PC-3 (cell line): ENCODE measurements around the gene MAJIN. TPM values are rescaled to one million over a fixed set of nuclear protein-coding genes. Genes with fewer than 3 reads are reported as not detected.
A peak's percentile ranks its signal among the peaks of the same experiment; 100 is the strongest.

Experiments used
- ATAC-seq: fragments of 200-7000 bp; cut with Tn5 transposase; 2 replicates; pipeline ENCODE4 v1.9.1; 2020; ENCODE audit warnings: mild to moderate bottlenecking, moderate library complexity
- BruUV-seq: library from RNA; stranded (reverse); fragments of 400-500 nt; replicated peaks from 2 replicates; lab custom pipeline; 2021; lab: Mats Ljungman, UMichigan
- CTCF ChIA-PET: fragments of 300-600 bp; sonication (Branson Sonifier 250); formaldehyde crosslinking; loops from one replicate; lab custom pipeline; 2022; ENCODE audit warnings: antibody characterized with exemption; lab: Charles Lee
- POLR2A ChIA-PET: fragments of 300-600 bp; sonication (Branson Sonifier 250); formaldehyde crosslinking; loops from one replicate; lab custom pipeline; 2022; ENCODE audit warnings: antibody characterized with exemption; ENCODE audit not compliant: unreplicated experiment; lab: Charles Lee
- DNase-seq: peaks from one replicate; pipeline ENCODE4 v3.0.0-alpha.2; 2015
- H2AFZ ChIP-seq: fragments of 300-600 bp; sonication (generic); 2 replicates; pipeline ENCODE4 v1.6.0; 2016; ENCODE audit warnings: antibody characterized with exemption, low read length
- H3F3A ChIP-seq: fragments of 300-600 bp; sonication (generic); one replicate; pipeline ENCODE4 v1.6.0; 2017; ENCODE audit warnings: antibody characterized with exemption, low read length, control low read depth, mild to moderate bottlenecking; ENCODE audit not compliant: unreplicated experiment
- H3K27ac ChIP-seq: fragments of 300-600 bp; sonication (generic); 2 replicates; pipeline ENCODE4 v1.5.1; 2016; ENCODE audit warnings: mild to moderate bottlenecking, low read length
- H3K27me3 ChIP-seq: fragments of 300-600 bp; sonication (generic); 2 replicates; pipeline ENCODE4 v1.6.1; 2016; ENCODE audit warnings: low read length, mixed read lengths
- H3K36me3 ChIP-seq: fragments of 300-600 bp; sonication (generic); 2 replicates; pipeline ENCODE4 v1.6.1; 2016; ENCODE audit warnings: low read depth, mixed run types, low read length, mixed read lengths
- H3K4me1 ChIP-seq: fragments of 300-600 bp; sonication (generic); 2 replicates; pipeline ENCODE4 v1.5.1; 2016; ENCODE audit warnings: low read length; ENCODE audit not compliant: insufficient read depth
- H3K4me2 ChIP-seq: fragments of 300-600 bp; sonication (generic); 2 replicates; pipeline ENCODE4 v1.6.0; 2016; ENCODE audit warnings: low read length
- H3K4me3 ChIP-seq: fragments of 300-600 bp; sonication (generic); 2 replicates; pipeline ENCODE4 v1.5.1; 2016; ENCODE audit warnings: mild to moderate bottlenecking, low read length, mixed read lengths
- H3K79me2 ChIP-seq: fragments of 300-600 bp; sonication (generic); 2 replicates; pipeline ENCODE4 v1.6.1; 2017; ENCODE audit warnings: low read length, mixed read lengths
- H3K9ac ChIP-seq: fragments of 300-600 bp; sonication (generic); 2 replicates; pipeline ENCODE4 v1.6.0; 2016; ENCODE audit warnings: mild to moderate bottlenecking, low read length
- H3K9me2 ChIP-seq: fragments of 300-600 bp; sonication (generic); replicated peaks from 2 replicates; pipeline ENCODE4 v1.6.1; 2016; ENCODE audit warnings: mixed run types, low read length, mixed read lengths
- H3K9me3 ChIP-seq: fragments of 300-600 bp; sonication (generic); 2 replicates; pipeline ENCODE4 v1.6.1; 2016; ENCODE audit warnings: low read length, mixed read lengths
- H4K20me1 ChIP-seq: fragments of 300-600 bp; sonication (generic); 2 replicates; pipeline ENCODE4 v1.6.1; 2016; ENCODE audit warnings: low read length, mixed read lengths
- EZH2 ChIP-seq: fragments of 300-600 bp; sonication (generic); IDR thresholded peaks from one replicate; pipeline ENCODE4 v1.6.1; 2017; ENCODE audit warnings: antibody characterized with exemption, mild to moderate bottlenecking, low read length; ENCODE audit not compliant: unreplicated experiment
- EZH2phosphoT487 ChIP-seq: fragments of 300-600 bp; sonication (generic); IDR thresholded peaks from 2 replicates; pipeline ENCODE4 v1.6.1; 2018; ENCODE audit warnings: mild to moderate bottlenecking, antibody characterized with exemption, low read length, borderline replicate concordance
- intact Hi-C: fragments of 100-400 bp; cut with micrococcal nuclease; formaldehyde crosslinking; loops from 2 replicates; pipeline ENCODE4 v1.9.0; 2023
- total RNA-seq: library from RNA; depleted of rRNA; stranded (reverse); fragments of >200 nt; gene quantifications from 2 replicates; pipeline ENCODE4 v1.2.3, GENCODE V29; 2014
- TF ChIP-seq, protein P1 (sequence below): fragments of 300-600 bp; sonication (generic); conservative IDR thresholded peaks from 2 replicates; pipeline ENCODE4 v1.5.1; 2017; ENCODE audit warnings: antibody characterized with exemption, low read depth, mild to moderate bottlenecking, low read length

Gene MAJIN
- total RNA-seq, 1 experiment from 2014 or later = not detected

DNA sequence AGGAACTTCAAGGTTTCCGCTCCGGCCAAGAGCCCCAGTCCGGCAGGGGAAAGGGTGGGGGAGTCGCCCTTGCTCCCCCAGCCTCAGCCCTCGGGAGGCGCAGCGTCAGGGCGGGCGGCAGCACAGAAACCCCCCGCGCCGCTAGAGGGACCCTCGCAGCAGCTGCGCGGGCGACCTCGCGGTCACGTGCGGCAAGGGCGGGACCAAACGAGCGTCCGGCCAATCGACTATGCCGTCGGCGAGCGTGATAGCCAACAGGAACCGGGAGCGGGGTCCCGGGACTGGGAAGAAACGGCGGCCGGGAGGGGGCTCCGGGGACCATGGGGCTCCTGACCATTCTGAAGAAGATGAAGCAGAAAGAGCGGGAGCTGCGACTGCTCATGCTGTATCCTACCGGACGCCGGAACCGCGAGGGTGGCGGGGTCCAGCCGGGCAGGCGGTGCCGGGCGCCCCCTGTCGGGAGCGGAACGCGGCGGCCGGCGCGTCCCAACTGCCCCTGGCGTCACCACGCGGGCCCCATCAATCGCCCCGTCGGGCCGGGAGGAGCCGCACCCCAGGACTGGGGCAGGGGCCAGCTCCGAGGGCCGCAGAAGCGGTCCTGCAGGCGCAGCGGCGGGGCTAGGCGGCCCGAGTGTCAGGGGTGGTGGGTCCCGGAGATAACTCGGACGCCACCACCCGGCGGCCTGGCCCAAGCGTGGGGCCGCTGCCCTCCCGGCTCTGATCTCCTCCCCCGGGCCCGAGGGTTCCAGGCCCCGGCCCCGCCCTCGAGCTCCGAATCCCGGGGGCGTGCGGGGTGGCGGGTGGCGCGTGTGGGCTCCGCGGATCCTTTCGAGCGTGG, 42.2 kb upstream of the MAJIN start, which contains the start of gene ARL2:
TSS of gene ARL2 (plus strand) at position 273 of the 838 bp plus-strand sequence. CDS start at position 321, 48 bp downstream.
- Histone ChIP-seq H3K79me2 (peaks cover 10% of the 10 kb centered on the region), H3K4me3 (peak within 1 kb of the TSS; percentile 74), H4K20me1 (no peaks in the 10 kb centered on the region), H3K27me3 (no peaks in the 10 kb centered on the region), H3K9ac (peak within 1 kb of the TSS; percentile 78), H3K9me2 (no peaks in the 10 kb centered on the region), H3K36me3 (no peaks in the 10 kb centered on the region), H3F3A (no peaks in the 10 kb centered on the region), H3K4me1 (peaks cover 14% of the 10 kb centered on the region), H3K4me2 (peak within 1 kb of the TSS; percentile 96), H2AFZ (peak within 1 kb of the TSS; percentile 99), H3K9me3 (no peaks in the 10 kb centered on the region), H3K27ac (peak within 1 kb of the TSS; percentile 72)
- TF ChIP-seq EZH2phosphoT487 (no peak), EZH2 (no peak)
- TF ChIP-seq, protein P1, sequence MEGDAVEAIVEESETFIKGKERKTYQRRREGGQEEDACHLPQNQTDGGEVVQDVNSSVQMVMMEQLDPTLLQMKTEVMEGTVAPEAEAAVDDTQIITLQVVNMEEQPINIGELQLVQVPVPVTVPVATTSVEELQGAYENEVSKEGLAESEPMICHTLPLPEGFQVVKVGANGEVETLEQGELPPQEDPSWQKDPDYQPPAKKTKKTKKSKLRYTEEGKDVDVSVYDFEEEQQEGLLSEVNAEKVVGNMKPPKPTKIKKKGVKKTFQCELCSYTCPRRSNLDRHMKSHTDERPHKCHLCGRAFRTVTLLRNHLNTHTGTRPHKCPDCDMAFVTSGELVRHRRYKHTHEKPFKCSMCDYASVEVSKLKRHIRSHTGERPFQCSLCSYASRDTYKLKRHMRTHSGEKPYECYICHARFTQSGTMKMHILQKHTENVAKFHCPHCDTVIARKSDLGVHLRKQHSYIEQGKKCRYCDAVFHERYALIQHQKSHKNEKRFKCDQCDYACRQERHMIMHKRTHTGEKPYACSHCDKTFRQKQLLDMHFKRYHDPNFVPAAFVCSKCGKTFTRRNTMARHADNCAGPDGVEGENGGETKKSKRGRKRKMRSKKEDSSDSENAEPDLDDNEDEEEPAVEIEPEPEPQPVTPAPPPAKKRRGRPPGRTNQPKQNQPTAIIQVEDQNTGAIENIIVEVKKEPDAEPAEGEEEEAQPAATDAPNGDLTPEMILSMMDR = peak; percentile 77
- intact Hi-C loops = loop anchor here (1.0 to 5.0 kb wide), 4 partner anchors 63 to 103 kb away; partner anchors contain the start of genes ATG2A, PPP2R5B and ZNHIT2
- ChIA-PET POLR2A (interaction anchor here (0.5 kb wide), 1 partner anchor 140 kb away, joined by 14 read pairs; no protein-coding TSS in a partner anchor), CTCF (interaction anchor here (0.5 to 1.2 kb wide), 4 partner anchors 19 to 346 kb away, joined by 3 to 8 read pairs (median 4); no protein-coding TSS in a partner anchor)
- DNase-seq (peak; percentile 89), ATAC-seq (peak; percentile 82)
- BruUV-seq = no TSS peak

DNA sequence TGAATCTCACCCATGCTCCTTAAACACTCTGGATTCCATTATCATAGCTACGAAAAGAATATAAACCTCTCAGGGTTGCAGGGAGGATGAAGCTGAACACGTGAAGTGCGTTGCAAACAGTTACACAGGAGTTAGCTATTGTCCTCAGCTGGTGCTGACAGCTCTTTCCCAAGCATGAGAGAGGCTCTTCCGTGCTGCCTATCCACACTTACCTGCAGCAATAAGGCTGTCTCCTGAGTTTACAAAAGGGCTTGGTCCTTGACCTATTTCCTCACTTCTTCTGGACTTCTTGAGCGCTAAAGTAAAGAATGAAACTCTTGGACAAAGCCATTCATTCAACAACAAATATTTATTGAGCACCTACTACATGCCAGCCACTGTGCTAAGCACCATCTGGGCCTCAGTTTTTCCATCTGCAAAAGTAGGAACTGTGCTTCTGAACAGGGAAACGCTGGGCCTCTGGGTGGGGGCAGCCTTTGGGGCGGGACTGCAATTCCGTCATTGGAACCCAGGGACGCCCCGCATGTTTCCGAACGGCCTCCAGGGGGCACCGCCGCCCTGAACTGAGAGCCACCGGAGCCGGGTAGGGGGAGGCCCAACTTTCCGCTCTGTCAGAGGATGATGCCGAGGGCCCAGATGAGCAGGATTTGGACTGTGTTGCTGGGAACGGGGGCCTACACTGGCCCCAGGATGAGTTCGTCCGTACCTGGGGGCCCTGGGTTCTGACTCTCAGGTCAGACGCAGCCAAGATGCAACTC, 41.4 kb upstream of the MAJIN start:
- H3K9me3 ChIP-seq = no peaks in the 10 kb centered on the region
- H3K36me3 ChIP-seq = no peaks in the 10 kb centered on the region
- DNase-seq = peak; percentile 92
- BruUV-seq = TSS peak; percentile 79
- no peaks in the 10 kb centered on the region for H4K20me1 ChIP-seq
- H3K27ac ChIP-seq = peak overlapping the region; percentile 72
- H2AFZ ChIP-seq = peak overlapping the region; percentile 99
- peak overlapping the region; percentile 74 for H3K4me3 ChIP-seq
- ChIA-PET POLR2A (interaction anchor here (0.5 kb wide), 1 partner anchor 109 kb away, joined by 4 read pairs; no protein-coding TSS in a partner anchor), CTCF (no interaction called here)
- peak overlapping the region; percentile 78 for H3K9ac ChIP-seq
- H3F3A ChIP-seq = no peaks in the 10 kb centered on the region
- peaks cover 14% of the 10 kb centered on the region for H3K4me1 ChIP-seq
- no peaks in the 10 kb centered on the region for H3K27me3 ChIP-seq
- TF ChIP-seq, protein P1 = peak; percentile 80
- TF ChIP-seq EZH2phosphoT487 = no peak
- TF ChIP-seq EZH2 = no peak
- H3K79me2 ChIP-seq = peaks cover 10% of the 10 kb centered on the region
- intact Hi-C loops = loop anchor here (1.0 to 5.0 kb wide), 2 partner anchors 64 to 104 kb away; partner anchors contain the start of gene ZNHIT2
- peak; percentile 84 for ATAC-seq
- H3K4me2 ChIP-seq = peak overlapping the region; percentile 96
- no peaks in the 10 kb centered on the region for H3K9me2 ChIP-seq
